Kidney (tissue), 14 donors: ENCODE data around the gene LTBP1. TPM values are rescaled to one million over a fixed set of nuclear protein-coding genes. Genes with fewer than 3 reads are reported as not detected.

ENCODE experiments used
- DNase-seq, 5 donors: peaks; one replicate each; pipeline ENCODE4 v3.0.0-alpha.2; 2013 to 2020
- FAIRE-seq: peaks from 2 replicates; lab custom pipeline; 2012; peaks lifted over from hg19 to GRCh38; lab: Jason Lieb, UNC
- H3K27ac ChIP-seq, 2 donors: one replicate each; pipeline ENCODE4 v1.7.0; 2013; ENCODE audit warnings: low read depth in 2 of 2, low read length in 2 of 2, inconsistent platforms in 1 of 2
- H3K27me3 ChIP-seq: one replicate; pipeline ENCODE4 v1.7.1; 2013; ENCODE audit warnings: low read length, inconsistent platforms; ENCODE audit not compliant: control insufficient read depth, insufficient read depth
- H3K36me3 ChIP-seq, 3 donors: one replicate each; pipeline versions ENCODE4 v1.7.0 to v1.7.1; 2013; ENCODE audit warnings: low read length in 3 of 3, control low read depth in 1 of 3, inconsistent platforms in 1 of 3; ENCODE audit not compliant: insufficient read depth in 3 of 3, control insufficient read depth in 2 of 3
- H3K4me1 ChIP-seq, 3 donors: one replicate each; pipeline versions ENCODE4 v1.7.0 to v1.7.1; 2013; ENCODE audit warnings: low read length in 3 of 3, inconsistent platforms in 1 of 3, low read depth in 1 of 3; ENCODE audit not compliant: control insufficient read depth in 2 of 3, insufficient read depth in 2 of 3
- H3K4me3 ChIP-seq, 3 donors: one replicate each; pipeline versions ENCODE4 v1.7.0 to v1.8.1; 2013; ENCODE audit warnings: low read length in 3 of 3, control low read depth in 1 of 3, inconsistent platforms in 1 of 3
- H3K9ac ChIP-seq, 3 donors: one replicate each; pipeline versions ENCODE4 v1.7.0 to v1.7.1; 2013; ENCODE audit warnings: low read length in 3 of 3, control low read depth in 1 of 3, inconsistent platforms in 1 of 3
- H3K9me3 ChIP-seq, 3 donors: one replicate each; pipeline versions ENCODE4 v1.7.0 to v1.7.1; 2013; ENCODE audit warnings: low read length in 3 of 3, control low read depth in 1 of 3, inconsistent platforms in 1 of 3; ENCODE audit not compliant: control insufficient read depth in 2 of 3, insufficient read depth in 1 of 3
- intact Hi-C: fragments of 100-400 bp; cut with DNase I; formaldehyde crosslinking; loops from one replicate; pipeline ENCODE4 v1.11.1; 2022
- polyA plus RNA-seq: library from polyadenylated mRNA; stranded (reverse); fragments of 350-450 nt; fragmentation: Illumina TruSeq; extraction: RNeasy Lipid Tissue Mini Kit (QIAGEN cat#74804); gene quantifications from one replicate; pipeline ENCODE4 v1.2.3, GENCODE V29; 2014; ENCODE audit warnings: low read depth, low replicate concordance; ENCODE audit not compliant: insufficient read depth
- total RNA-seq: library from RNA; stranded (reverse); fragmentation: NEBNext Ultra II Directional; extraction: Animal tissue kit (Norgen Biotek cat#: 25700); gene quantifications from one replicate; pipeline ENCODE4 v1.2.1, GENCODE V29; 2021
- TF ChIP-seq, protein P1 (sequence below): IDR thresholded peaks from 3 replicates; pipeline ENCODE4 v1.5.1; 2012; ENCODE audit warnings: mild to moderate bottlenecking, moderate library complexity, borderline replicate concordance; ENCODE audit not compliant: insufficient read depth; ENCODE audit errors: extremely low read depth
- donor health status: control.
- donor health status: control.
- donor health status: control.
- donor health status: control.
- donor health status: control.
- donor health status: DM: yes; HTN: yes; CAD: no.
- donor health status: Normal renal cell carcinoma (clear cell type).

LTBP1 gene
- total and polyA plus RNA-seq, 2 donors from 2014 or later: 9.3 to 39.8 TPM

DNA sequence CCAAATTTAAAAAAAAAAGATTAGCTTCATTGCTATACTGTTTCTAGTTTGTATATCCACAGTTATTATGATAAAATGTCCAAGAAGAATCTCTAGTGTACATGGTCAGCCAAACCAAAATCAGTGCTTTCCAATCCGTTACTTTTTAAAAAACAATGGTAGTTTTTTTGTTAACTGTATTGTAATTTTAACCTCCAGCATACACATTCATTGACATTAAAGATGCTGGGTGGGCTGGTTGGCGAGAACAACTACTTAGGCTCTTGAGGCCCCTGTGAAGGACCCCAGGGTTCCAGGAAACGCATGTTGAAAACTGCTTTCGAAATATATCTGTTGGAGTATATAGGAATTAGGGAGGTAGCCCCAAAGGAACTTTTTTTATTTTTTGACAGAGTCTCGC, 422.4 kb downstream of the LTBP1 start:
- DNase-seq (no peak), FAIRE-seq (no peak)
- H3K9ac ChIP-seq: no peak overlapping the region
- TF ChIP-seq, protein P1, sequence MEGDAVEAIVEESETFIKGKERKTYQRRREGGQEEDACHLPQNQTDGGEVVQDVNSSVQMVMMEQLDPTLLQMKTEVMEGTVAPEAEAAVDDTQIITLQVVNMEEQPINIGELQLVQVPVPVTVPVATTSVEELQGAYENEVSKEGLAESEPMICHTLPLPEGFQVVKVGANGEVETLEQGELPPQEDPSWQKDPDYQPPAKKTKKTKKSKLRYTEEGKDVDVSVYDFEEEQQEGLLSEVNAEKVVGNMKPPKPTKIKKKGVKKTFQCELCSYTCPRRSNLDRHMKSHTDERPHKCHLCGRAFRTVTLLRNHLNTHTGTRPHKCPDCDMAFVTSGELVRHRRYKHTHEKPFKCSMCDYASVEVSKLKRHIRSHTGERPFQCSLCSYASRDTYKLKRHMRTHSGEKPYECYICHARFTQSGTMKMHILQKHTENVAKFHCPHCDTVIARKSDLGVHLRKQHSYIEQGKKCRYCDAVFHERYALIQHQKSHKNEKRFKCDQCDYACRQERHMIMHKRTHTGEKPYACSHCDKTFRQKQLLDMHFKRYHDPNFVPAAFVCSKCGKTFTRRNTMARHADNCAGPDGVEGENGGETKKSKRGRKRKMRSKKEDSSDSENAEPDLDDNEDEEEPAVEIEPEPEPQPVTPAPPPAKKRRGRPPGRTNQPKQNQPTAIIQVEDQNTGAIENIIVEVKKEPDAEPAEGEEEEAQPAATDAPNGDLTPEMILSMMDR: no peak
- no peaks in the 10 kb centered on the region for H3K36me3 ChIP-seq
- intact Hi-C loops: no loop called here
- H3K9me3 ChIP-seq: no peaks in the 10 kb centered on the region
- H3K4me1 ChIP-seq: no peaks in the 10 kb centered on the region
- no peak overlapping the region for H3K4me3 ChIP-seq
- H3K27me3 ChIP-seq: no peaks in the 10 kb centered on the region
- H3K27ac ChIP-seq: no peak overlapping the region

DNA sequence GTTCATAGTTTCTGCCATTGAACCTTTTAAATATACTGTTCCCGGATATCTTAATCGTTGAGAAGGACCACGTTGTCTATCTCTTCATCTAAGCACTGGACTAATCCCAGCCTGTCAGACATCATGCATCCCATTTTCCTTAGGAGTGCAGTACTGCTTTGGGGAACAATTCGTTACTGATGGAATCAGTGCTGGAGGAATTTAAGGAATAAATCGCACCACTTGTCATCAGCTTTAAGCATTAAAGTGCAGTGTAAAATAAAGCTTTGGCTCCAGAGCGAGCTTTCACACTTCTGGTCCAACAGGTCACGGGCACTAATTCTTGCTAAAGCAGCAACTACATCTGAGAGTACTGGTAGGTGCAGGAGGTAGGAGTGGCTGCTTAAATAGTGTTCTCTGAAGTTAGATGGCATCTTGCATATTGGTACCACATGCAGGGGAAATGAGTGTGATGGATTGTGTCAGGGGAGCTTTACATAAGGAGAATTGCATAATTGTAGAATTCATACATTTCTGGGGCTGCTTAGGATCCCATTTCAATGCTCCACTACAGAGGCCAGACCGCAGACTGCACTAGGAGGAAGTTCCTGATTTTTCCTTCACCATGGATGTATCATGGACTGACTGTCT, 424.0 kb downstream of the LTBP1 start:
- H3K27ac ChIP-seq: no peak overlapping the region
- no peaks in the 10 kb centered on the region for H3K4me1 ChIP-seq
- DNase-seq: no peak
- no peaks in the 10 kb centered on the region for H3K27me3 ChIP-seq
- H3K4me3 ChIP-seq: no peak overlapping the region
- H3K9ac ChIP-seq: no peak overlapping the region
- no peaks in the 10 kb centered on the region for H3K36me3 ChIP-seq
- TF ChIP-seq, protein P1: no peak
- intact Hi-C loops: no loop called here
- no peak for FAIRE-seq
- H3K9me3 ChIP-seq: no peaks in the 10 kb centered on the region

DNA sequence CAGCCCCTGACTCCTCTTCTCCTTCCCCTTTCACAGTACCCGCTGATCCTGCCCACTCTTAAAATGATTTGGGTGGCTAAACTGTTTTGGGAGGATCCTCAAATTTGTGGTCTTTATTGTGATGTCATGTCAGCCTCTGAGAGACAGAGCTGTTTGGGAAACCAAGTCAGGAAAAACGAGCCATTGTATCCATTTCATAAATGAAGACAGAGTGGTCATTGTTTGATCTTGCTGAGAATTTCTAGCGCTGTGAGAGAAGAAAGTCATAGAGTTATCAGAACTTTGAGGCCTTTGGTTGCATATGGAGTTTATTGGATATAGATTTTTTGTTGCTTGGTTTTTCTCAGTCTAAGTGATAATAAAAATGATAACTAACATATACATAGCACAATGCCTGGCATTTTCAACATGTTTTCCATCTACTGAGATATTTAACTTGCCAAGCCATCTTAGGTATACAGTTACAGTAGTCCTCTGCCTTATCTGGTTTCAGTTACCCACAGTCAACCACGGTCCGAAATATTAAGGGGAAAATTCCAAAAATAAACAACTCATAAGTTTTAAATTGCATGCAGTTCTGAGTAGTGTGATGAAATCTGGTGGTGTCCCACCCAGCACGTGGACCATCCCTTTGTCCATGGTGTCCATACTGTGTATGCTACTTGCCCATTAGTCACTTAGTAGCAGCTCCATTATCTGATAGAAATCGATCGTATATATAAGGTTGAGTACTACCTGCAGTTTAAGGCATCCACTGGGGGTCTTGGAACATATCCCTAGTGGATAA, 424.7 kb downstream of the LTBP1 start:
- TF ChIP-seq, protein P1: no peak
- Histone ChIP-seq H3K36me3 (no peaks in the 10 kb centered on the region), H3K27me3 (no peaks in the 10 kb centered on the region), H3K4me3 (no peak overlapping the region), H3K4me1 (no peaks in the 10 kb centered on the region), H3K9ac (no peak overlapping the region), H3K27ac (no peak overlapping the region), H3K9me3 (no peaks in the 10 kb centered on the region)
- DNase-seq (no peak), FAIRE-seq (no peak)
- intact Hi-C loops: no loop called here
